ENCODE data around the gene FBXO31.

GRCh38 chr16:87432330-87432915, 48.8 kb upstream of the FBXO31 start:
- no peak for TF ChIP-seq EZH2phosphoT487 (IDR thresholded peaks at IDR 0.05; ENCODE audit: insufficient read depth, low read depth)
- no peak for TF ChIP-seq EZH2 (IDR thresholded peaks at IDR 0.05; ENCODE audit: insufficient read depth, poor library complexity, severe bottlenecking)
